Activated CD8-positive, alpha-beta T cell treated with anti-CD3 and anti-CD28 coated beads, Interleukin-2, amount 10 ng/mL, durations not matched to agents 7 days and 5 days (primary cell): Measurements from ENCODE around the gene RASAL1. TPM values are rescaled to one million over a fixed set of nuclear protein-coding genes. Genes with fewer than 3 reads are reported as not detected.
A peak's percentile ranks its signal among the peaks of the same experiment; 100 is the strongest.

Experiments used
- ATAC-seq: fragments of 150-1000 bp; cut with Tn5 transposase; one replicate; pipeline ENCODE4 v1.10.0; 2021; ENCODE audit warnings: moderate library complexity
- CTCF ChIA-PET: fragments of 350-600 bp; sonication (Branson Sonifier 250); formaldehyde crosslinking; loops from one replicate; lab custom pipeline; 2021; ENCODE audit warnings: antibody characterized with exemption; lab: Charles Lee
- POLR2A ChIA-PET: fragments of 350-600 bp; sonication (Branson Sonifier 250); formaldehyde crosslinking; loops from one replicate; lab custom pipeline; 2021; ENCODE audit warnings: antibody characterized with exemption; lab: Charles Lee
- DNase-seq: peaks from one replicate; pipeline ENCODE4 v3.0.0-alpha.2; 2020
- H3K27ac Mint-ChIP-seq: one replicate; pipeline ENCODE4 v1.8.0; 2021; ENCODE audit warnings: mild to moderate bottlenecking, mixed read lengths
- H3K27me3 Mint-ChIP-seq: one replicate; pipeline ENCODE4 v1.8.0; 2021; ENCODE audit warnings: low read depth, mixed read lengths
- H3K36me3 Mint-ChIP-seq: one replicate; pipeline ENCODE4 v1.8.0; 2021; ENCODE audit warnings: low read depth, mixed read lengths
- H3K4me1 Mint-ChIP-seq: one replicate; pipeline ENCODE4 v1.8.0; 2021; ENCODE audit warnings: low read depth, mixed read lengths
- H3K4me3 Mint-ChIP-seq: one replicate; pipeline ENCODE4 v1.8.0; 2021; ENCODE audit warnings: mild to moderate bottlenecking, mixed read lengths
- H3K9me3 Mint-ChIP-seq: one replicate; pipeline ENCODE4 v1.8.0; 2022; ENCODE audit warnings: mixed read lengths; ENCODE audit not compliant: insufficient read depth
- total RNA-seq, 2 experiments: library from RNA; stranded (reverse); gene quantifications; one replicate each; pipeline ENCODE4 v1.2.3, GENCODE V29; 2021

The RASAL1 gene
- total RNA-seq, 2 experiments from 2014 or later: 0.26 to 0.47 TPM

DNA sequence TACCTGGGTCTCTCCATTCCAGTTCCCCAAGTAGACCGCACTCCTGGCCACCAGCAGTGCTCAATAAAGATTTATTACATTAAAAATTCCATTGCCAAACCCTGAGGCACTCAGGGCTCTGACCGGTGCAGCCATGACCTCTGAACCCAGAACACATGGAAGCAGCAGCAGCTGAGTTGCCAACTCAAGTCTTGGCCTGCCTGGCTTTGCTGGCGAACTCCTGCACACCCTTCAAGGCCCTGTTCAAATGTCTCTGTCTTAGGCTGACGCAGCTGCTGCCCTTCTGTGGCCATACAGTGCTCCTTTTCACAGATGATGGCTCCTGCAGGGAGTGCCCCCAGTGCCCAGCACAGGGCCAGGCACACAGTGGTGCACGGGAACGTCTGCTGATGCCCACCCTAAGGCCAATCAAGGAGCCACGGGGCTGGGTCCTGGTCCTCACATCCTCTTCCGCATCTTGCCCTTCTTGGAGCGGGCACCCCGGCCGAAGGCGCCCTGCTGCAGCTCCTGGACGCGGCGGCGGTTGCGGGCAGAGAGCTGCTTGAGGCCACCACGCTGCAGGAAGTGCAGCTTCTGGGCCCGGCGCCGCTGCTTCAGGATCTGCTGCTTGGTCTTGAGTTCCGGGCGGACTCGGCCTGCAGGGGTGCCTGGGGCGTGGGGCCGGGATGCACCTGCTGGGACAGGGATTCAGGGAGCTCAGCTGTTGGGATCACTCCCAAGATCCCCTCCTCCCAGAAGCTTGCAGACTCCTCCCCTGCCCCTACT, 23.1 kb upstream of the RASAL1 start:
- no peaks in the 10 kb centered on the region for H3K9me3 Mint-ChIP-seq
- H3K4me1 Mint-ChIP-seq: peaks cover 19% of the 10 kb centered on the region
- H3K4me3 Mint-ChIP-seq: no peak overlapping the region
- ATAC-seq: no peak
- H3K36me3 Mint-ChIP-seq: peaks cover 47% of the 10 kb centered on the region
- H3K27ac Mint-ChIP-seq: no peak overlapping the region
- H3K27me3 Mint-ChIP-seq: peaks cover 4% of the 10 kb centered on the region
- DNase-seq: no peak
- ChIA-PET POLR2A (interaction anchor here (0.6 to 1.0 kb wide), 2 partner anchors 10 to 16 kb away, joined by 3 read pairs; no protein-coding TSS in a partner anchor), CTCF (interaction anchor here (5.4 kb wide), 1 partner anchor 15 kb away, joined by 21 read pairs; no protein-coding TSS in a partner anchor)

DNA sequence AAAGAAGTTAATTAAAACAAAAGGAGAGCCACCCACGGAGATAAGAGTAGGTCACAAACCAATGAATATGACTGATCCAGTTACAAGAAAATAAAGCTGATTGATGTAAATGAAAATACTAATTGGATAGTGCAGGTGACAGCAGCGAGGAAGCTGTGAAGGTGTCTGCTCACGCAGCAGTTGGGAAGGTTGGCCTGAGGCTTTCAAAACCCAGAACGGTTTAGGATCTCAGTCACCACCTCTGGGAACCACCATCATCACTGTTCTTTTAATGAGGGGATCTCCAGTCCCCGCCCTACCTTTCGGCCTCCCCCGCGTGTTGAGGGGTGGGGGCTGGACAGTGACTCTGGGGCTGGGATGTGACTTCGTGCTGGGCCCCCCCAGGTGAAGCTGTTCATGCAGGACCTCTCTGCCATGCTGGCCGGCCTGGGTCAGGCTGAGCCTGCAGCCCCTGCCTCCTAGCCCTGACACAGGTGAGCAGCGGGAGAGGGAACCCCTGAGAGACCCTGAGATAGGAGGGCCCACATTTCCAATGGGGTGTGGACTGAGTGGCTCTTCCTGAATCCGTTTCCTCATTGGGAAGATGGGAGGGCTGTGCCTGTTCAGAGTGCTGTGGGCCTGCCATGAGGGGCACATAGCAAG, 21.8 kb upstream of the RASAL1 start:
- no peak overlapping the region for H3K4me3 Mint-ChIP-seq
- peaks cover 35% of the 10 kb centered on the region for H3K36me3 Mint-ChIP-seq

DNA sequence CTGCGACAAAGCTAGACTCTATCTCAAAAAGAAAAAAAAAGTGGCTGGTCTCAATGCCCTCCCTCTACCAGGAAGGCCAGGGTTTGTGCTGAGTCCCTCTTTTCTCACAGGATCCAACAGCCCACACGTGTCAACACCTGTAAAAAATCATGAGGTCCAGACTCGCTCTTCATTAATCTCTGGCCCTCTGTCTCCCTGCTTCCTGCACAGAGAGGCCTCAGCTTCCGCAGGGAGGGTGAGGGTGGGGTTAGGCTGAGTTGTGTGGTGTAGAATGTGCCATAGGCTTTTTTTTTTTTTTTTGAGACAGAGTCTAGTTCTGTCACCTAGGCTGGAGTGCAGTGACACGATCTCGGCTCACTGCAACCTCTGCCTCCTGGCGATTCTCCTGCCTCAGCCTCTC, 20.1 kb upstream of the RASAL1 start:
- Mint-ChIP-seq H3K4me3 (no peak overlapping the region), H3K36me3 (peaks cover 23% of the 10 kb centered on the region), H3K9me3 (no peaks in the 10 kb centered on the region), H3K27me3 (peaks cover 12% of the 10 kb centered on the region), H3K4me1 (peaks cover 32% of the 10 kb centered on the region), H3K27ac (no peak overlapping the region)
- ATAC-seq (no peak), DNase-seq (peak; percentile 39)
- ChIA-PET CTCF (interaction anchor here (4.5 kb wide), 1 partner anchor 18 kb away, joined by 25 read pairs; no protein-coding TSS in a partner anchor), POLR2A (no interaction called here)

More for the DNA sequence above, 21.8 kb upstream of the RASAL1 start:
- ATAC-seq (no peak), DNase-seq (no peak)
- POLR2A ChIA-PET: interaction anchor here (1.0 kb wide), 1 partner anchor 11 kb away, joined by 3 read pairs; no protein-coding TSS in a partner anchor
- CTCF ChIA-PET: no interaction called here
- Mint-ChIP-seq H3K9me3 (no peaks in the 10 kb centered on the region), H3K4me1 (peaks cover 27% of the 10 kb centered on the region), H3K27ac (no peak overlapping the region), H3K27me3 (peaks cover 5% of the 10 kb centered on the region)

GRCh38 chr12:113155060-113155459, 19.5 kb upstream of the RASAL1 start:
- ChIA-PET CTCF (interaction anchor here (2.8 to 4.5 kb wide), 3 partner anchors 19 to 106 kb away, joined by 17 to 25 read pairs (median 25); no protein-coding TSS in a partner anchor), POLR2A (no interaction called here)
- no peak for DNase-seq
- ATAC-seq: no peak
- Mint-ChIP-seq H3K9me3 (no peaks in the 10 kb centered on the region), H3K27ac (no peak overlapping the region), H3K4me1 (peaks cover 31% of the 10 kb centered on the region), H3K27me3 (peaks cover 16% of the 10 kb centered on the region), H3K4me3 (no peak overlapping the region), H3K36me3 (peaks cover 19% of the 10 kb centered on the region)

DNA sequence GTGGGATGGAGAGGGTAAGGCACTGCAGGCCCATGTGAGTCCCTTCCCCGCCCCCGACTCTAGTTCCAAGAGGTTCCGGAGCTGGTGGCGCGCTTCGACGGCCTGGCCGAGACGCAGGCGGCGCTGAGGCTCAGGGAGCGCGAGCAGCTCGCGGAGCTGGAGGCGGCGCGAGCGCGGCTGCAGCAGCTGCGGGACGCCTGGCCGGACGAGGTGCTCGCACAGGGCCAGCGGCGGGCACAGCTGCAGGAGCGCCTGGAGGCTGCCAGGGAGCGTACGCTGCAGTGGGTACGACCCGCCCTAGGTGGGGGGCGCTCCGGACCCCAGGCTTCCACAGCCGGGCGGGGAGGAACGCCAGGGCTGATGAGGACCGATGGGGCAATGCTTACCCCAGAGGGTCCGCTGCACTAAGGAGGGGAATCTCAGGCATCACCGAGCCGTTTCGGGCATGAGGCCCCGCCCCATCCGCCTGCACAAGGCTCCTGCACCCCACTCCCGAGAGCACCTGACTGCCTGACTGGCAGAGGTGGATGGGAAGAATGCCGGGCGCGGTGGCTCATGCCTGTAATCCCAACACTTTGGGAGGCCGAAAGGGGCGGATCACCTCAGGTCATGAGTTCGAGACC, 18.9 kb upstream of the RASAL1 start:
- peak; percentile 32 for DNase-seq
- no peak for ATAC-seq

DNA sequence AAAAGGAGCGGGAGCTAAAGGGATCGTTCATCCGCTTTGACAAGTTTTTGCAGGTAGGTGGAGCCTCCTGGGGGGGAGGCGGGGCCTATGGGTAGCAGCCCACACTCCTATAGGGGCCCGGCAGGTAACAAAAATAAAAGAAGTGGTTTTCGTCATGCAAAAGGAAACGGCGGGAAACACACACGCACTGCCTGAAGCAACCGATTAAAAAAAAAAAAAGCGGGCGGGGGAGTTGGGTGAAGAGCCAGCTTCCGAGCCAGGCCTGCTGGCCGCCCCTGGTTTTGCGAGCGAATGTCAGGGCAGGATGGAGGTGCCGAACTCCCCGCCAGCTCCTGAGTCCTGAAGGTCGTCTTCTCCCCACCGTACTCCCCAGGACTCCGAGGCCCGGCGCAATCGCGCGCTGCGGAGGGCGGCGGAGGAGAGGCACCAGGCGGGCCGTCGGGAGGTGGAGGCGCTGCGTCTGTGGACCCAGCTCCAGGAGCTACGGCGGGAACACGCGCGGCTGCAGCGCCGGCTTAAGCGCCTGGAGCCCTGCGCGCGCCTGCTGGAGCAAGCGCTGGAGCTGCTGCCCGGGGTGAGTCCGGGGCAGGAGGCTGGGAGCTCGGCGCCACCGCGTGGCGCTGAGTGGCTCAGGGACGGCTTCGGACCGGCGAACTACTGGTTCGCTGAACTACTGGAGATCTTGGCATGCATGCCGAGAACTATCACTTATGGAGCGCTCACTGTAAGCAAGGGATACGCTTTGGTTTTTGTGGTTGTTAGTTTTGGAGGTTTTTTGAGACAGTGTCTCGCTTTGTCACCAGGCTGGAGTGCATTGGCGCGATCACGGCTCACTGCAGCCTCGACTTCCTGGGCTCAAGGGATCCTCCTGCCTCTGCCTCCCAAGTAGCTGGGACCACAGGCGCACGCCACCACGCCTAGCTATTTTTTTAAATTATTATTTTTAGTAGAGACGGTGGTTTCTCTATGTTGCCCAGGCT, 17.6 kb upstream of the RASAL1 start:
- ChIA-PET POLR2A (interaction anchor here (0.6 to 1.5 kb wide), 7 partner anchors 15 to 174 kb away, joined by 3 to 6 read pairs (median 3); partner anchors contain the start of genes DDX54, OAS2 and RITA1), CTCF (interaction anchor here (0.7 to 4.5 kb wide), 18 partner anchors 12 to 246 kb away, joined by 3 to 27 read pairs (median 4); partner anchors contain the start of genes OAS1 and RASAL1)
- peaks cover 31% of the 10 kb centered on the region for H3K4me1 Mint-ChIP-seq
- peaks cover 10% of the 10 kb centered on the region for H3K36me3 Mint-ChIP-seq
- DNase-seq (peak; percentile 75), ATAC-seq (peak; percentile 77)
- H3K27ac Mint-ChIP-seq: peak overlapping the region; percentile 70
- H3K27me3 Mint-ChIP-seq: peaks cover 21% of the 10 kb centered on the region
- H3K9me3 Mint-ChIP-seq: no peaks in the 10 kb centered on the region
- peak overlapping the region; percentile 72 for H3K4me3 Mint-ChIP-seq

More for the DNA sequence above, 18.9 kb upstream of the RASAL1 start:
- Mint-ChIP-seq H3K27ac (no peak overlapping the region), H3K4me1 (peaks cover 31% of the 10 kb centered on the region), H3K4me3 (peak overlapping the region; percentile 38), H3K36me3 (peaks cover 19% of the 10 kb centered on the region), H3K27me3 (peaks cover 19% of the 10 kb centered on the region), H3K9me3 (no peaks in the 10 kb centered on the region)
- ChIA-PET POLR2A (interaction anchor here (1.2 kb wide), 1 partner anchor 20 kb away, joined by 3 read pairs; no protein-coding TSS in a partner anchor), CTCF (interaction anchor here (0.8 to 4.5 kb wide), 13 partner anchors 19 to 203 kb away, joined by 3 to 27 read pairs (median 4); partner anchors contain the start of gene RASAL1)

DNA sequence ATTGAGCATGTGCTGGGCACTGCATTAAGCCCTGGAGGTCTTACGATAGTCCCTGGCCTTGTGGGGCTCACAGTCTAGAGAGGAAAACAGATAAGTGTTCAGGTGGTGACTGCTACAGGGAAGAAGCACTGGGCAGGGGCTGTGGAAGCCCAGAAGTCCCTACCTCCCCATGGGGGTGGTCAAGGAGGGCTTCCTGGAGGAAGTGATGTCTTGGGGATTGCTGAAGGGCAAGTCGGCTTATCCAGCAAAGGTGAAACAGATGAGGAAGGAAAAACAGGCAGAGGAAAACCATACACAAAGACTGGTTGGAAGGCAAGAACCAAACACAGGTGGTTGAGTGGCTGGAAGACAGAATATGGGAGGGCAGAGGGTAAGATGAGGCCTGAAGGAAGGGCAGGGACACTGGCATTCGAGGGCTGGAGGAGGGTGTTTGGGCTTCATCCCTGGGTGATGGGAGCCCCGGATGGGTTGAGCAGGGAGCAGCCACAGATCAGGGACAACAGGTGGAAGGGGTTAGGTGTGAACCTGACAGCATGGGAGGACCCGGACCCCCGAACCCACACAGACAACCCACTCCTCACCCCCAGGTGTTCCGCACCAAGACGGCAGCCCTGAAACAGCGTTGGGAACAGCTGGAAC, 16.8 kb upstream of the RASAL1 start:
- DNase-seq: no peak
- peaks cover 5% of the 10 kb centered on the region for H3K36me3 Mint-ChIP-seq
- CTCF ChIA-PET: interaction anchor here (0.9 to 4.5 kb wide), 13 partner anchors 13 to 246 kb away, joined by 3 to 27 read pairs (median 7); partner anchors contain the start of genes OAS1 and RASAL1
- no peak for ATAC-seq
- no peaks in the 10 kb centered on the region for H3K9me3 Mint-ChIP-seq
- POLR2A ChIA-PET: interaction anchor here (0.6 to 1.5 kb wide), 5 partner anchors 14 to 267 kb away, joined by 3 to 6 read pairs (median 4); partner anchors contain the start of genes DDX54 and RITA1
- peaks cover 23% of the 10 kb centered on the region for H3K27me3 Mint-ChIP-seq
- peak overlapping the region; percentile 61 for H3K27ac Mint-ChIP-seq
- H3K4me1 Mint-ChIP-seq: peaks cover 31% of the 10 kb centered on the region
- peak overlapping the region; percentile 72 for H3K4me3 Mint-ChIP-seq

- Mint-ChIP-seq H3K36me3 (peaks cover under 1% of the 10 kb centered on the region), H3K27ac (no peak overlapping the region), H3K4me1 (peaks cover 31% of the 10 kb centered on the region), H3K27me3 (peaks cover 23% of the 10 kb centered on the region), H3K4me3 (no peak overlapping the region), H3K9me3 (no peaks in the 10 kb centered on the region)
- ATAC-seq (no peak), DNase-seq (no peak)
- ChIA-PET POLR2A (interaction anchor here (0.6 to 1.3 kb wide), 3 partner anchors 18 to 268 kb away, joined by 3 to 4 read pairs (median 3); no protein-coding TSS in a partner anchor), CTCF (interaction anchor here (1.3 to 4.5 kb wide), 3 partner anchors 16 to 53 kb away, joined by 5 to 27 read pairs (median 25); partner anchors contain the start of gene RASAL1)
Measured at GRCh38 chr12:113151655-113152054, 16.1 kb upstream of the RASAL1 start.

DNA sequence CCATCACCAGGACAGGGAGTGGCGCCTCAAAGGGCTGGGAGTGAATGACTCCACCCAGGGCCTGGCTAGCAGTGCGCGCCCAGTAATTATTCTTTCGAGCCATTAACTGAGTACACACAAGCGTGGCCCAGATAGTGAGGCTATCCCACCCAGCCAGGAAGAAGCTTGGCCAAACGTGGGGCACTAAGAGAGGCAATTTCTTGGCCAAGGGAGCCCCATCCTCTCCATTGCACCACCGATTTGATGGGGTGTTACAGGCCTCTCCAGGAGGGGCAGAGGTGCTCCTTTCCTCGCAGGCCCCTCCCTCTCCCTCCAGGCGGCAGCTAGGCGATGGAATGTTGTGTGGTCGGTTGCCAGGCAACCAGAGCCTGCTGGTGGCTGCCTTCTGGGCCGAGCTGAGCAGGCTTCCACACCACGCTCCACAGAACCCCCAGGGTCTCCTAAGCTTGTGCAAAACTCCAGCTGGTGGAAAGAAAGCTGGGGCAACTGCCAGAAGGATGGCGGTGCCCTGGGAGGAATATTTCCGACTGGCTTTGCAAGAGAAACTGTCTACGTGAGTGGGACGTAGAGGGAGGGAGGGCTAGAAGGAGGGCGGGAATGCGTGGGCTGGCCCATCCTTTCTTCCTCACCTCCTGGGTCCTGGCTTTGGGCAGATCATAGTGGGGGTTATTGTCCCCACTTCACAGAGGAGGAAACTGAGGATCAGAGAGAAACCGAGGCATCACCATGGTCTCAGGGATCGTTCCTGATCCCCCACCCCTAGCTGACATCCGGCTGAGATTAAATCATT, 14.0 kb upstream of the RASAL1 start, which contains the start of gene CFAP73:
TSS of gene CFAP73 (plus strand) at position 364 of the 790 bp plus-strand sequence. CDS start at position 498, 134 bp downstream.
- POLR2A ChIA-PET: no interaction called here
- H3K27me3 Mint-ChIP-seq: peaks cover 31% of the 10 kb centered on the region
- ATAC-seq (peak; percentile 17), DNase-seq (no peak)
- no peak within 1 kb of the TSS for H3K27ac Mint-ChIP-seq
- H3K4me3 Mint-ChIP-seq: no peak within 1 kb of the TSS
- CTCF ChIA-PET: interaction anchor here (1.2 to 1.4 kb wide), 2 partner anchors 23 to 25 kb away, joined by 3 to 5 read pairs; no protein-coding TSS in a partner anchor
- H3K9me3 Mint-ChIP-seq: no peaks in the 10 kb centered on the region
- H3K4me1 Mint-ChIP-seq: peaks cover 19% of the 10 kb centered on the region
- H3K36me3 Mint-ChIP-seq: no peaks in the 10 kb centered on the region
